SK-N-MC (cell line): ENCODE results near the gene PTPRN2.

ENCODE experiments used
- EZH2 ChIP-seq: fragments of 200-600 bp; sonication (generic); IDR thresholded peaks from one replicate; pipeline ENCODE4 v1.6.1; 2017; ENCODE audit warnings: antibody characterized with exemption
- POLR2AphosphoS5 ChIP-seq: IDR thresholded peaks from 2 replicates; pipeline ENCODE4 v1.6.1; 2012; ENCODE audit warnings: mild to moderate bottlenecking, low read depth, low read length, borderline replicate concordance

- TF ChIP-seq POLR2AphosphoS5 (no peak), EZH2 (no peak)
These were observed 650.6 kb downstream of the PTPRN2 start for GRCh38 chr7:157936976-157937375.
